T-helper 2 cell treated with Interferon-gamma antibody and Interleukin-4, amounts not matched to agents 5 μg/mL and 100 μg/mL, for 36 hours (primary cell): ENCODE data around the gene PHF14.

Experiments used
- DNase-seq: peaks from one replicate; pipeline ENCODE4 v3.0.0; 2021; ENCODE audit warnings: low spot score
- H3K27ac Mint-ChIP-seq: one replicate; pipeline ENCODE4 v1.8.0; 2021; ENCODE audit warnings: mild to moderate bottlenecking, mixed read lengths
- H3K27me3 Mint-ChIP-seq: one replicate; pipeline ENCODE4 v1.8.0; 2021; ENCODE audit warnings: low read depth, mixed read lengths
- H3K36me3 Mint-ChIP-seq: one replicate; pipeline ENCODE4 v1.8.0; 2021; ENCODE audit warnings: low read depth, mixed read lengths
- H3K4me1 Mint-ChIP-seq: one replicate; pipeline ENCODE4 v1.8.0; 2021; ENCODE audit warnings: low read depth, mixed read lengths
- H3K4me3 Mint-ChIP-seq: one replicate; pipeline ENCODE4 v1.8.0; 2022; ENCODE audit warnings: mild to moderate bottlenecking, moderate library complexity, mixed read lengths
- H3K9me3 Mint-ChIP-seq: one replicate; pipeline ENCODE4 v1.8.0; 2021; ENCODE audit warnings: mixed read lengths

The PHF14 gene

DNA sequence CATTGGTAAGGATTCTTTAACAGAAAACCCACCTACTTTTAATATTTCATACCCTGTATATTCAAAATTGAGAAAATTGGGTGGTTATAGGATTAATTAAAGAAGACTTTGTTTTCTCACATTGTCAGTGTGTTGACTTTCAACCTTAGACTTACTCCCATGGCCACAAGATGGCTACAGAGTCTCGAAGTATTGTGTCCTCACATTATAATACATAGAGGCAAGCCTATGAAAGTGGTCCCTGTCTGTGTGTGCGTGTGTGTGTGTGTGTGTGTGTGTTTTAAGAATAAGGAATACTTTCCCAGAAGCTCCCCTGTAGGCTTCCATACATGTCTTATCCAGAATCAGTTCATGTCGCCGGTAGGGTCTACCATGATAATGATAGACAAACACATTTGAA lies 180.0 kb downstream of the PHF14 start:
- H3K36me3 Mint-ChIP-seq = peaks cover 3% of the 10 kb centered on the region
- H3K4me1 Mint-ChIP-seq = no peaks in the 10 kb centered on the region
- H3K9me3 Mint-ChIP-seq = no peaks in the 10 kb centered on the region
- no peak for DNase-seq
- H3K4me3 Mint-ChIP-seq = no peak overlapping the region
- no peak overlapping the region for H3K27ac Mint-ChIP-seq
- H3K27me3 Mint-ChIP-seq = no peaks in the 10 kb centered on the region

DNA sequence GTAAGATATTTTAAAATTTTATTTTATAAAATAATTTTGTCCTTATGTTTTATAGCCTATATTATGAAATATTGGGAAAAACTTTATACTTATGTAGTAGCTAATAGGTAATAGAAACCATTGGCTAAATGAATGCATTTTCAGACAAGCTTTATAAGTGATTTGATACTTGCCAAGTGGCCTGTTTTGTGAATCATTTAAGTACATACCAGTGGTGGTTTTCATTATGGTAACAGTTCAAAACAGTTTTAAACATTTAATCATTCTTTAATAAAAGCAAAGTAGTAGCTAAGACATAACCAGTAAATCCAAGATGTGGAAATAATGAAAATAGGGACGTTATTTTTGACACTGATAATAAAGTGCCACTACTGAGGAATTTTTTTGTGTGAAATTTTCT lies 182.2 kb downstream of the PHF14 start:
- Mint-ChIP-seq H3K27me3 (no peaks in the 10 kb centered on the region), H3K4me1 (no peaks in the 10 kb centered on the region), H3K36me3 (peaks cover 6% of the 10 kb centered on the region), H3K27ac (no peak overlapping the region), H3K9me3 (no peaks in the 10 kb centered on the region), H3K4me3 (no peak overlapping the region)
- DNase-seq = no peak

DNA sequence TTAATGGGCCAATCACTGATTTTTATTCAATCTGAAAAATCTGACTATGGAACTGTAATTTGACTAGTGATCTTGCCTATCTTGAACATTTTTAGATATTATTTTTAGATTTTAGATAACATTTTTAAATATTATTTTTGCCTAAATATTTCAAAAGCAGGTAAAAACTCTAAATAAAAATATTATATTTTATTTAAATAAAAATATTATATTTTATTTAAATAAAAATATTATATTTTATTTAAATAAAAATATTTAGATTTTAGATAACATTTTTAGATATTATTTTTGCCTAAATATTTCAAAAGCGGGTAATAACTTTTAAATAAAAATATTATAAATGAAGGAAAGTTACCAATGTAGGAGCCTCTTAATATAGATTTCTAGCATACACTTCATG lies 187.8 kb downstream of the PHF14 start:
- Mint-ChIP-seq H3K9me3 (no peaks in the 10 kb centered on the region), H3K4me1 (no peaks in the 10 kb centered on the region), H3K4me3 (no peak overlapping the region), H3K27me3 (no peaks in the 10 kb centered on the region), H3K36me3 (peaks cover 3% of the 10 kb centered on the region), H3K27ac (no peak overlapping the region)
- no peak for DNase-seq

DNA sequence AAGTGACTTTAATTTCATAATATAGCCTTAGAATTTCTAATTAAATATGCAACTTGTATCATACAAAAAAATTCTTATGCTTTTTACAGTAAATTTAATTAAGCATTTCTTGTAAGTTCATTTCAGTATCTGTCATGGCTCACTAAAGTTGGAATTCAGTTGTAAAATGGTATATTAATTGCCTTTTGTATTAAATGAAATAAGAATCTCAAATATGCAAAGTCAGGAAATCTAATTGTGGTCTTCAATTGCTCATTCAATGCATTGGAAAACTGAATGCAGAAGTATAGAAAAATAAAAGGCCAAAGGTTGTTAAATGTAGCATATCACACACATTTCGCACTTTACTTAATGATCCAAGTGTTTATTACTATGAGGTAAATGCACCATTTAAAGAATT lies 189.5 kb downstream of the PHF14 start:
- Mint-ChIP-seq H3K27ac (no peak overlapping the region), H3K4me1 (no peaks in the 10 kb centered on the region), H3K27me3 (no peaks in the 10 kb centered on the region), H3K9me3 (no peaks in the 10 kb centered on the region), H3K36me3 (peaks cover 3% of the 10 kb centered on the region), H3K4me3 (no peak overlapping the region)
- DNase-seq = no peak

DNA sequence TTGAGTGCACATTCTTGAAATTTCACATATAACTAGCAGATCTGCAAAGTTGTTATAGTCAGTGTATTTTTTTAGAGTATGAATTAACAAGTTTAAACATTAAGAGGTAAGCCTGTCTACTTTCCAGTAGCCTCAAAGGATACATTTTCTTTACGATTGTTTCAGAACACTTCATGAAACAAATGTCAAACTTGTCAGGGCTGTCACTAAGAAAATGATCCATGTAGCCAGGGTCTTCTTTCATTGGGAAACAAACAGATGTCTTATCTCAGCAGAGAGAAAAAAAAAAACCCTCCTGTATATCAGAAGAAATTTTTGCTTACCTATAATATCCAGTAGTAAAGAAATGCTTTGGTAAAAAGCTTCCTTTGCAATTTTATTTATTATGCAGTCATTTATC lies 192.4 kb downstream of the PHF14 start:
- DNase-seq = no peak
- no peaks in the 10 kb centered on the region for H3K27me3 Mint-ChIP-seq
- peaks cover 3% of the 10 kb centered on the region for H3K4me1 Mint-ChIP-seq
- H3K27ac Mint-ChIP-seq = no peak overlapping the region
- H3K9me3 Mint-ChIP-seq = no peaks in the 10 kb centered on the region
- peaks cover 3% of the 10 kb centered on the region for H3K36me3 Mint-ChIP-seq
- H3K4me3 Mint-ChIP-seq = no peak overlapping the region

DNA sequence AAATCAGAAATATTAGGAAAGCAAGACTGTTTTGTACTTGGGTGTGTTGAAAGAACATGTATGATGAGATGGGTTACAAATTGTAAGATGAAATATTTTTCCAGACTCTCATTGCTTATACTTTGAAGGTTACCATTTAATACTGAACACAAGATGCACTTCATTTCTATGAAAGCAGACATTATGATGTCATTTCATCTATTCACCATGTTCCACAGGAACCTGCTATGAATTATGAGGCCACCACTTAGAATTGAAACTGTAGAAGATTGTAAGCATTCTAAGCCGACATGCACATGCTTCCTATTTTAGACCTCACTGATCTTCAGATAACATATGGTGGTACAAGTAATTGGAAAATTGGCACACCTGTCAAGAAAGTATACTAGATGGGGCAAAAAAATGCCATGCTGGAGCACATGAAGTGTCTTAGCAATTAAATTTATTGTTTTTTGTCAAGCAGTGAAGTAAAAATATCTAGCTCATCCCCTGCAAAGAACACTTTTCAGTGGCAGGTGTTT lies 195.0 kb downstream of the PHF14 start:
- peaks cover 4% of the 10 kb centered on the region for H3K4me1 Mint-ChIP-seq
- H3K27me3 Mint-ChIP-seq = no peaks in the 10 kb centered on the region
- no peak for DNase-seq
- no peak overlapping the region for H3K4me3 Mint-ChIP-seq
- H3K9me3 Mint-ChIP-seq = no peaks in the 10 kb centered on the region
- H3K36me3 Mint-ChIP-seq = peaks cover 3% of the 10 kb centered on the region
- H3K27ac Mint-ChIP-seq = no peak overlapping the region

DNA sequence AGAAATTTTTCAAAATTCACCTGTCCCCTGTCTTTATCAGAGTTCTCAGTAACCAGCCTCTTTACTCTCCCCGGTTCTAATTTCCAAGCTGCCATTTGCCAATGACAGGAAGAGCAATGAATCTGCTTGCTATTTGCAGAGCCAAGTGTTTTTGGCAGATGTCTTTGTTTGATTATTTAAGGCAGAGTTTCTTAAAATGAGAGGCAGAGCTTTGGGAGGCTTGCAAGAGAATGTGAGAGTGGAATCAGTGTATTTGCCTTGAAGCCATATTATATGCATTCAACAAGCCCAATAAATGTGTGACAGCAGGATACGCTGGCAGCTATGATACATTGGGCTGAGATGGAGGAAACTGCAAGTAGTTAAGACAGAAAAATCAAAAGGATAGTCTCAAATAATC lies 196.5 kb downstream of the PHF14 start:
- no peak for DNase-seq
- H3K27me3 Mint-ChIP-seq = no peaks in the 10 kb centered on the region
- peaks cover 4% of the 10 kb centered on the region for H3K4me1 Mint-ChIP-seq
- H3K27ac Mint-ChIP-seq = no peak overlapping the region
- peaks cover 3% of the 10 kb centered on the region for H3K36me3 Mint-ChIP-seq
- no peaks in the 10 kb centered on the region for H3K9me3 Mint-ChIP-seq
- no peak overlapping the region for H3K4me3 Mint-ChIP-seq

DNA sequence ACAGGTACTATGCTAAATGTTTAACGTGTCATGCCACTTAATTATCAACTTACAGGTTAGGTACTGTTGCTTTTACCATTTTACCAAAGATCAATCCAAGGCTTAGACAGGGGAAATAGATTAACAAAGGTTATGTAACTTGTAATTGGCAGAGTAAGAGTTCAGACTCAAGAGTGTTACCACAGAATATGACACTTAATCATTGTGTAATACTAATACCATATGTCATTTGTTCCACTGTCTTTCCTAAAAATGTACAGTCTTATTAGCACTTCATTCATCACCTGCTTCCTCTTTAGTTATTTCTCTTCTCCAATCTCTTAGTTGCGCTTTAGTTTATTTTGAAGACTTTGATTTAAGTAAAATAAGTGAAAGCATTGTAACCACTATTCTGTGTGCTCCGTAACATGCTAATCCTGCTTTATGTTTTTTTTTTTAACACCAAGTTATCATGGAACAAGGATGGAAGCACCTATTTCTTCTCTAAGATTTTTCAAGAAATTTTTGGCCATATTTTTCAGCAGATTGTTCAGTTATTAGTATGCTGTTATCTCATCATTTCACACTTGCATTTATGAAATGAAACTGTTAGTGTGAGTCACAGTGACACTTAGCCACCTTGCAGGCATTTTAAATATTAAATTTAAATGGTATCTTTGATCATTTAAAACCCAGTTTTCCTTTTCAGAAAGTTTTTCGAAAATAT lies 197.3 kb downstream of the PHF14 start:
- DNase-seq = no peak
- Mint-ChIP-seq H3K9me3 (no peaks in the 10 kb centered on the region), H3K27ac (no peak overlapping the region), H3K27me3 (no peaks in the 10 kb centered on the region), H3K36me3 (peaks cover 3% of the 10 kb centered on the region), H3K4me3 (no peak overlapping the region), H3K4me1 (peaks cover 4% of the 10 kb centered on the region)

DNA sequence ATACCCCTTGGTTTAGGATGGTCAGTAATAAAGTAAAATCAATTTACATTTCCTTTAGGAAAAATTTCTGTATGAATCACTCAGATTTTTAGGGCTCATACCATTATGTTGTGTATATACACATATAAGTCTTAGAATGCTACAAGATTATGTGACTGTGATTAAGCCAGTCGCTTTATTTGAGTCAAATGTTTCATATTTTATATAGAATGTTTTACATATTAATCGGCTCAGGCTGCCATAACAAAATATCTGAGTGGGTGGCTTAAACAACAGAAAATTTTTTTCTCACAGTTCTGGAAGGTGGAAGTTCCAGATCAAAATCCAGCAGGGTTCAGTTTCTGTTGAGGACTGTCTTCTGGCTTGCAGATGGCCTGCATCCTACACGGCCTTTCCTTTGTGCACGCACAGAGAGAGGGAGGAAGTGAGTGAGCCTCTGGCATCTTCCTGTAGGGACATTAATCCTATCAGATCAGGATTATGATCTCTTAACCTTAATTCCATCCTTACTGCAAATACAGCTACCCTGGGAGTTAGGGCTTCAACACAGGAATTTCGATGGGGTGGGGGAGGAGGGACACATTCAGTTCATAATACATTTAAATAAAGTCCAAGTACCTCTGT lies 198.0 kb downstream of the PHF14 start:
- Mint-ChIP-seq H3K9me3 (no peaks in the 10 kb centered on the region), H3K27ac (no peak overlapping the region), H3K36me3 (peaks cover 3% of the 10 kb centered on the region), H3K4me1 (peaks cover 4% of the 10 kb centered on the region), H3K4me3 (no peak overlapping the region), H3K27me3 (no peaks in the 10 kb centered on the region)
- DNase-seq = no peak

DNA sequence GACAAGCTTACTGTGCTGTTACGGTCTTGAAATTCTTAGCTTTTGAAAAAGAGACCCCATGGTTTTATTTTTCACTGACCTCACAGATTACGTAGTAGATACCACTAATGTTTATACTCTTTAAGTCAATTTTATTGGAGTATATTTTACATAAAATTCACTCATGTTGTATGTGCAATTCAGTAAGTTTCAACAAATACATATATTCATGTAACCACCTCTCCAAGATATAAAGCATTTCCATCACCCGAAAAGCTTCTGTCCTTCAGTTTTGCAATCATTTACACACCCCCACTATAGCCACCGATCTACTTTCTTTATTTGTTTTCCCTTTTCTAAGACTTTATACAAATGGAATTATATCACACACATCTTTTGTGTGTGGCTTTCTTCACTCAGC lies 199.2 kb downstream of the PHF14 start:
- no peaks in the 10 kb centered on the region for H3K9me3 Mint-ChIP-seq
- no peak overlapping the region for H3K27ac Mint-ChIP-seq

DNA sequence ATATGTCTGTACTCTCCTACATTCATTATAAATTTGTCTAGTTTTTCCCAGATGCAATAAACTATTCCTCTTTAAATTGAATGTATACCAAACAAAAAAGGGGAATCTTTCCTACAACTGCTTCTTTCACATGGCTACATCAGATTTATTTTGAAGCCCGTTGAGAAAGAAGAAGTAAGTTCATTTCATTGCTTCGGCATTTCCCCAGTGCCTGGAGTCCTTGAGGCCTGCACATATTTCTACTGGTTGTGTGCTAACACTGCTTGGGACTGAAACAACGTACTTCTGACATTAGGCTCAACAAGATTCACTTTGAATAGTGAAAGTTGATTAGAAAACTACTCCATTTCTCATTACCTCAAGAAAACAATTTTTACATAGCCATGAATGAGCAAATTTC lies 201.7 kb downstream of the PHF14 start:
- DNase-seq = no peak
- Mint-ChIP-seq H3K36me3 (no peaks in the 10 kb centered on the region), H3K4me3 (no peak overlapping the region), H3K9me3 (no peaks in the 10 kb centered on the region), H3K27me3 (no peaks in the 10 kb centered on the region), H3K4me1 (peaks cover 2% of the 10 kb centered on the region), H3K27ac (no peak overlapping the region)

More for the DNA sequence above, 199.2 kb downstream of the PHF14 start:
- DNase-seq = no peak
- Mint-ChIP-seq H3K4me1 (peaks cover 4% of the 10 kb centered on the region), H3K4me3 (no peak overlapping the region), H3K36me3 (peaks cover 3% of the 10 kb centered on the region), H3K27me3 (no peaks in the 10 kb centered on the region)

DNA sequence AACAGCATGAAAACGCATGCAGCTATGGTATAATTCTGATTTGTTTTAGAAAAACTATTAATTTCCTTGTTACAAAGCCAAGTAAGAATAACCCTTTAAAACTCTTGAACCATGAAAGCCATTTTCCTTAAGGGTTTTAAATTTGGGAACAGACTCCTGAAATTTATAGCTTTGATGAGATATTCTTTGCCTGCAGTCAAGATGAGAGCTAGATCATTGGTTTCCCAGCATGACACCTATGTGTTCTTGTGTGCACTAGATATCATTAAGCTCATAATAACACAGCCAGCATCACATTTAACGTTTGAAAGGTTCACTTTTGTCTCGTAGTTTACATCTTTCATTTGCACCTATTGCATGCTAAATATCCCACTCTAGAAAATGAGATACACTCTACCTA lies 202.2 kb downstream of the PHF14 start:
- H3K36me3 Mint-ChIP-seq = no peaks in the 10 kb centered on the region
- H3K27me3 Mint-ChIP-seq = no peaks in the 10 kb centered on the region
- no peak overlapping the region for H3K4me3 Mint-ChIP-seq
- H3K9me3 Mint-ChIP-seq = no peaks in the 10 kb centered on the region
- peaks cover 2% of the 10 kb centered on the region for H3K4me1 Mint-ChIP-seq
- DNase-seq = no peak
- no peak overlapping the region for H3K27ac Mint-ChIP-seq

DNA sequence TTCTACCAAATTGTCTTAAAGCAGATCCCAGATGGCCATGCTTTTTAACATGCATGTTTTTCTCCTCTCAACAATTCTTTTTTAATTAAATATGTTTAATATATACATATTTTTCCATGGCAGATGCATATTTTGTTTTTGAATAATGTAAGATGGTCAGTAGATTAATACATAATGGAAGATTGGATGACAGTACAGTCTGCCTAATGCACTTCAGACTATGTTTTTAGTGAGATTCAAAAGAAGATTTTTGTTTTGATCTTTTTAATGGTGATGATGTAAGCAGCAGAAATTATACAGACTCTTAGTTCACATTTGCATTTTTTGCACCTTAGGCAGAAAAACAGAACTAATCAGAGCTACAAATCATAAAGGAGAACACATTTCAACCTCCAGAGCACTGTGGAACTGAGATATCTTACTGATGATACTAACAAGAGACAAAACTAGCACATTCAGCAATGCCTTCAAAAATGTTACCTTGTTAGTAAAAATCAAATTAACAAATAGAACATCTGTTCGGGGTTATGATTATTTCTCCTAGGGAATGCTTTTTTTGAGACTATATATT lies 203.4 kb downstream of the PHF14 start:
- no peaks in the 10 kb centered on the region for H3K36me3 Mint-ChIP-seq
- DNase-seq = no peak
- no peak overlapping the region for H3K4me3 Mint-ChIP-seq
- H3K4me1 Mint-ChIP-seq = no peaks in the 10 kb centered on the region
- no peaks in the 10 kb centered on the region for H3K9me3 Mint-ChIP-seq
- H3K27ac Mint-ChIP-seq = no peak overlapping the region
- H3K27me3 Mint-ChIP-seq = no peaks in the 10 kb centered on the region

DNA sequence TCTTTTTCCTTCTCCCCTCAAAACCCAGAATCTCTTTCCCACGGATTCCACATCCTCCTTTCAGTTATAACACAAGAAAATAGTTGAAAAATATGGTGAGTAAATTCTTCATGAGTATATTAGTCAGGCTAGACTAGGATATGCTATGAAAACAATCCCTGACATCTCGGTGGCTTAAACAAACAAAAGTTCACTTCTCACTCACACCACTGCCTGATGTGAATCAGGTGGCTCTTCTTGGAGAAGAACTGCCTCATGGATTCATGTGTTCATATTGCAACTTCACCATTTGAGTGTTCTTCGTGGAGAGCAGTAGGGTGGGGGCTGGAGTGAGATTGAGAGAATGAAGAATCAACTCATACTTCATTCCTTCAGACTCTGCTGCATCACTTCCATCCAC lies 204.1 kb downstream of the PHF14 start:
- H3K36me3 Mint-ChIP-seq = no peaks in the 10 kb centered on the region
- H3K4me1 Mint-ChIP-seq = no peaks in the 10 kb centered on the region
- no peaks in the 10 kb centered on the region for H3K9me3 Mint-ChIP-seq
- H3K27me3 Mint-ChIP-seq = no peaks in the 10 kb centered on the region
- DNase-seq = no peak
- H3K27ac Mint-ChIP-seq = no peak overlapping the region
- no peak overlapping the region for H3K4me3 Mint-ChIP-seq
